HG03354 (cell line): ENCODE measurements around the gene PCDHB1.

ENCODE experiments used
- ATAC-seq: cut with Tn5 transposase; IDR thresholded peaks from one replicate; pipeline ENCODE4 v1.9.1; 2021; ENCODE audit warnings: mild to moderate bottlenecking; ENCODE audit not compliant: unreplicated experiment, poor library complexity, severe bottlenecking

Gene PCDHB1

GRCh38 chr5:141050622-141051520 is at the start of gene PCDHB1:
Gene PCDHB1 (plus strand): TSS chr5:141051374. CDS start chr5:141051471, 97 bp downstream.
- no peak for ATAC-seq

- no peak for ATAC-seq
Measured at GRCh38 chr5:141001446-141001843, 49.7 kb upstream of the PCDHB1 start.

- no peak for ATAC-seq
Measured at GRCh38 chr5:141001844-141002604, 49.1 kb upstream of the PCDHB1 start.

- no peak for ATAC-seq
Measured at GRCh38 chr5:141002605-141002965, 48.6 kb upstream of the PCDHB1 start.

- ATAC-seq = no peak
Measured at GRCh38 chr5:141003031-141003430, 48.1 kb upstream of the PCDHB1 start.

DNA sequence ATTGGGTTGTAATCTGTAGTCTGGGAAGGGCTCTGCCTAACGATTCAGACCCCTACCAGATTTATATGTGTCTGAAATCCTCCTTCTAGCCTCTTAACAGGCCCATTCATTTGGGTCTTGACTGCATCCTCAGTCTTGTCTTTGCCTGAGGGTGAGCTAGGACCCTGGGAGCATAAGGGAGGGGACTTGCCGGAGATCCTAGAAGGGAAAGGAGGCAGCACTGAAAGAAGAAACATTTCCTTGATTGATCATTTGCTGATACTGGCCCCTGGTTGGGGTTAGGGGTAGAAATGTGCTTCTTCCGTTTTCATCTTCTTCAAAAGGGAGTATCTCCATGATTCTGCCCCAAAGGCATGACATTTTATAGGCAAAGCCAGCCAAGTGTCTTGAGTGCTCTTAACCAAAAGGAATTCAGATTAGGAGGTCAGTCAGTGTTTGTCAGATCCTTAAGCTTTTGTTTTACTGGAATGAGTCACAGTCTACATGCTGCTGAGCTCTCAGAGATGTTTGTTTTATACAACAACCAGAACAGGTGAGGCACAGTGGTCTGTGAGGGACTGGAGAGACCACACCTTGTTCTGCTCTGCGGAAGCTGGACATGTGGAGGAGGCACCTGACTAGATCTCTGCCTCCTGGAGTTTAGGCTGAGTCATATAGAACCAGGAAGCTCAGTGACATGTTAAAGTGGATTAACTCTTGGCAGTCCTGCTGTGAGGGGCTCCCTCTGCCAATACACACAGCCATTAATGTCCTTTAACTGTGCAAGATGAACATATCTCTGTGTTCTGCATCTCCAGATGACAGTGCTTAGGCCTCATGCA is 47.2 kb upstream of the PCDHB1 start:
- ATAC-seq = no peak

- no peak for ATAC-seq
Measured at GRCh38 chr5:141007791-141008190, 43.4 kb upstream of the PCDHB1 start.

- ATAC-seq = no peak
Measured at GRCh38 chr5:141010047-141010793, 41.0 kb upstream of the PCDHB1 start.

DNA sequence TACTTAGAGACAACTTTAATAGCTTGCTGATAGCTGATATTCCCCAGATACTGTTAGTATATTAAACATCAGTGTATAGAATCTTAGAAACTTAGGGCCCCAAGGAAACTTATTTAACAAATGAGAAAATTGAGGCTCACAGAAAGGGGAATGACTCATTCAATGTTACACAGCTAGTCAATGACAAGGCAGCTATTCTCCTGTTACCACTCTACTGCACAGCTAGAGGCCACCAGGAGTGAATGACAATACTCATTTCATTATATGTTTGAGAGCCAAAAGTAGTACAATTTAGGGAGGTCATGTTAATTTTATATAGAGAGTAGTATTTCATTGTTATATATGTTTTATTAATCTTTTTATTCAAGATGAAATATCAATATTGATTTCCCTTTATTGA is 33.2 kb upstream of the PCDHB1 start:
- no peak for ATAC-seq

DNA sequence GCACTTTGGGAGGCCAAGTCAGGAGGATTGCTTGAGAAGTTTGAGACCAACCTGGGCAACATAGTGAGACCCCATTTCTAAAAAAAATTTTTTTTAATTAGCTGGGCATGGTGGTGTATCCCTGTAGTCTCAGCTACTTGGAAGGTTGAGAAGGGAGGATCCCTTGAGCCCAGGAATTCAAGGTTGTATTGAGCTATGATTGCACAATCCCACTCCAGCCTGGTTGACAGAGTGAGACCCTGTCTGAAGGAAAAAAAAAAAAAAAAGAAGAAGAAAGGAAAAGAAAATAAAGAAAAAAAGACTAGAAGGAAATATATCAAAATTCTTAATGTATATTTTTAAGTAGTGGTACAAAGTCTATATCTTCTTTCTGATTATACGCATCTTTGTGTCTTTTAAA is 28.8 kb upstream of the PCDHB1 start:
- no peak for ATAC-seq

DNA sequence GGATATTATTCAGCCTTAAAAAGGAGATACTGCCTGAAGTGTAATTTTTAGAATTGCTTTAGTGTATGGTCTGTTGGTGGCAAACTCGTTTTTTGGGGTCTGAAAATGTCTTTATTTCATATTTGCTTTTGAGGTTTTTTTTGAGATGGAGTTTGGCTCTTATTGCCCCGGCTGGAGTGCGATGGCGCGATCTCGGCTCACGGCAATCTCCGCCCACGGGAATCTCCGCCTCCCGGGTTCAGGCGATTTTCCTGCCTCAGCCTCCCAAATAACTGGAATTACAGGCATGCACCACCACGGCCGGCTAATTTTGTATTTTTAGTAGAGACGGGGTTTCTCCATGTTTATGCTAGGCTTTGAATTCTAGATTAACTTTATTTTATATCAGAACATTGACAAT is 20.2 kb upstream of the PCDHB1 start:
- no peak for ATAC-seq

GRCh38 chr5:141032626-141033025 is 18.5 kb upstream of the PCDHB1 start:
- no peak for ATAC-seq

DNA sequence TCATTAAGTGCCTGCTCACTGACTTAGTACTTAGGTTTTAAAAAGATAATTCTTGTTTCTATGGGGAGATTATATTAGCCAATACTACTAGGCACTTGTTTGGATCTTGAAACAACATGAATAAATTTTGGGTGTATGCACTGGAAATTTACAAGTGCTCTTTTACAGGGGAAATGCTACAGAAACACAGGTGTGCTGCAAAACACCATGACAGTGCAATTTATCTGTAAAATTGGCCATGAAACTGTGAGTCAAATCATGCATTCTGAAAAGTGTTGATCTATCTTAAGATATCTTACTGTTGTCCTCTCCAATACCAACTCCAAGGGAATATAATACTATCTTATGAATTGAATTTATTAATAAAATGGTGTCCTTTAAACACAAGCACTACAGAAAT is 12.1 kb upstream of the PCDHB1 start:
- ATAC-seq = no peak

GRCh38 chr5:141039517-141039916 is 11.7 kb upstream of the PCDHB1 start:
- no peak for ATAC-seq

DNA sequence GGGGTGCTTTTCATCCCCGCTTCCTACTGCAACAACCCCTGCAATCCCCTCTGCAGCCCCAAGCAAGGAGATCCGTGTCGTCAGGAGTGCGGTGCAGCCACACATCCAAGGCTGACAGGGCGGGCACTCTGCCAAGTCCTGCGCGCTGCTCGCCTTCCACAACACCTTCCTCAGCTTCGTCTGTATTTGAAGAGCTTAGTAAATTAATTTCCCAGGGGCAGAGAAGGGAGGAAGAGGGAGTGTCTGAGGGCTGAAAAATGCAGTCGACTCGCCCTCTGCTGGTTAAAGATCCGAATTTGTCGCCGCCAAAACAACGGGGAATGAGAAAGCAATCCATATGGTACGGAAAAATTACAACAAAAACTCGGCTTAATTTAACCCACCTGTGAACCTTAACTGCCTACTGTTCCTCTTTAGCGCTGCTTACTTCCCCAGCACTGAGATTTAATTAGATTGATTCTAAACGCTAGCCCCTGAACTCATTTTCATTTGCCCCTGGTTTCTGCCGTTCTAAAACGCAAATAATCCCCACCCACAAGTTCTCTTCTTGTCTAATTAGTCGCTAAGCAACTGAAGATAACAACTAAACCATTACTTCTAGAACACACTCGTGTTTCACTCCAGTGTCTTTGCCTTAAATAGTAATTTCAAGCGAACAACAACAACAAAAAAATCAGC is 10.9 kb upstream of the PCDHB1 start:
- no peak for ATAC-seq

- ATAC-seq = peak; percentile 94
Measured at GRCh38 chr5:141040771-141041426, 10.3 kb upstream of the PCDHB1 start.

DNA sequence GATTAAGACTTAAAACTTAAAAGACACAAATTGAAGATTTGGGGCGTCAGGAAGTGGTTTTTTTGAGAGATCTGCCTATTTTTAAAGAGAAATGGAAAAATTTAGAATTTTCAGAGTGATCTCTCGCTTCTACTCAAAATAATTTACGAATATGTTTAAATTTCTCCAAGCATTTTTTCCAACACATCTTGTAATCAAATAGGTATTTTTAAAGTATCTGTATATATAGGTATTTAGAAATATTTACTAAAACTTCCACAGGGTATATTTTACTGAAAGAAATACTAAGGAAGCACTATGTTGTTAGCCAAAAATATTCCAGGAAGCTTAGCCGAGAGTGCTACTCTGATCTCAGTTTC is 9.8 kb upstream of the PCDHB1 start:
- ATAC-seq = no peak

- no peak for ATAC-seq
Measured at GRCh38 chr5:141042555-141042954, 8.6 kb upstream of the PCDHB1 start.

- ATAC-seq = no peak
Measured at GRCh38 chr5:141051521-141051866, 320 bp downstream of the PCDHB1 start.
